Thymus (tissue), 14 donors: ENCODE measurements around the gene NPPB. TPM values are rescaled to one million over a fixed set of nuclear protein-coding genes. Genes with fewer than 3 reads are reported as not detected.
"Not testable (repeated sequence)": the region's sequence is repeated elsewhere in the genome, so short reads cannot be mapped to it uniquely, and the experiment has no call there.

ENCODE experiments used
- DNase-seq, 9 donors: peaks; one replicate each; pipeline ENCODE4 v3.0.0-alpha.2; 2013; ENCODE audit warnings: low spot score in 9 of 9, low read depth in 6 of 9, missing footprints in 1 of 9
- H3K27ac ChIP-seq, 2 donors: one replicate each; pipeline ENCODE4 v1.5.1; 2013; ENCODE audit warnings: control low read depth in 1 of 2, low read depth in 1 of 2, low read length in 1 of 2, mild to moderate bottlenecking in 1 of 2, moderate library complexity in 1 of 2
- H3K27me3 ChIP-seq, 2 donors: one replicate each; pipeline ENCODE4 v1.5.1; 2013; ENCODE audit warnings: low read length in 1 of 2; ENCODE audit not compliant: control insufficient read depth in 2 of 2, insufficient read depth in 1 of 2
- H3K36me3 ChIP-seq, 2 donors: one replicate each; pipeline ENCODE4 v1.5.1; 2013; ENCODE audit warnings: low read length in 1 of 2, mild to moderate bottlenecking in 1 of 2, moderate library complexity in 1 of 2; ENCODE audit not compliant: control insufficient read depth in 2 of 2, insufficient read depth in 2 of 2
- H3K4me1 ChIP-seq, 2 donors: one replicate each; pipeline ENCODE4 v1.5.1; 2013; ENCODE audit warnings: low read length in 2 of 2; ENCODE audit not compliant: control insufficient read depth in 2 of 2, insufficient read depth in 2 of 2
- H3K4me3 ChIP-seq, 2 donors: one replicate each; pipeline ENCODE4 v1.5.1; 2013; ENCODE audit warnings: low read length in 2 of 2, control low read depth in 1 of 2, mild to moderate bottlenecking in 1 of 2
- H3K9me3 ChIP-seq, 2 donors: one replicate each; pipeline ENCODE4 v1.5.1; 2013; ENCODE audit warnings: low read length in 1 of 2, mild to moderate bottlenecking in 1 of 2; ENCODE audit not compliant: control insufficient read depth in 2 of 2, insufficient read depth in 1 of 2
- WGBS: extraction: QIAGEN DNeasy Blood & Tissue Kit; methylation state at CpG from one replicate; pipeline ENCODE4 v1.1.7; 2013; 5-methylcytosine and 5-hydroxymethylcytosine counted together
- long read RNA-seq, 10 donors: transcript quantifications; one replicate each; lab custom pipeline, GENCODE V29; 2026
- polyA plus RNA-seq: library from polyadenylated mRNA; stranded (reverse); fragments of 200-250 nt; gene quantifications from one replicate; pipeline ENCODE4 v1.2.3, GENCODE V29; 2013
- total RNA-seq: library from RNA; stranded (reverse); fragments of 120-200 nt; gene quantifications from one replicate; pipeline ENCODE4 v1.2.4, GENCODE V29; 2013
- donor health status: healthy.

NPPB gene
- 0.47 TPM for total RNA-seq
- polyA plus RNA-seq = 1.7 TPM
- long read RNA-seq, donor 1 = 0 reads
- long read RNA-seq, donor 2 = 0 reads
- long read RNA-seq, donor 3 = 0 reads
- long read RNA-seq, donor 4 = 0 reads
- long read RNA-seq, donor 5 = 0 reads
- long read RNA-seq, donor 6 = 0 reads
- long read RNA-seq, donor 7, partial matches to known transcripts = 0 of 1 reads
- long read RNA-seq, donor 7, other reads (novel, unspliced or antisense) = 0 of 1 reads
- long read RNA-seq, donor 8 = 0 reads
- long read RNA-seq, donor 9 = 0 reads
- long read RNA-seq, donor 10 = 0 reads

DNA sequence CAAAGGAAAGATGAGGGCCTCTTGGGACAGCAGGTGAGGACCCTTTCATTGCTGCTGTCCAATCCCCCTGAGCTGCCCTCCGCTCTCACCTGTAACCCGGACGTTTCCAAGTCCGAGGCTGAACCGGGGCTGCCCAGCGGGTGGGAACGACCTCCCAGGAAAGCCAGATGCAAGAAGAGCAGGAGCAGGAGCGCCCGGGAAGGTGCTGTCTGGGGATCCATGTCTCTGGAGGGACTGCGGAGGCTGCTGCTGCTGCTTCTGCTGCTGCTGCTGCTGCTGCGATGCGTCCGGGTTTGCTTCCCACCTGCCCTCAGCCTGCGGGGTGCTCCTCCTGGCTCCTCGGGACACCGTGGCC is at the start of gene NPPB:
Gene NPPB (minus strand): TSS at position 333 of the 355 bp plus-strand sequence. CDS start 112 bp downstream, at position 221.
- no peaks in the 10 kb centered on the region for H3K9me3 ChIP-seq
- peaks cover 12 to 36% of the 10 kb centered on the region in 2 donors for H3K27me3 ChIP-seq
- no peaks in the 10 kb centered on the region for H3K4me1 ChIP-seq
- no peaks in the 10 kb centered on the region for H3K36me3 ChIP-seq
- DNase-seq = no peak
- H3K4me3 ChIP-seq = no peak within 1 kb of the TSS
- 35% methylated on average over 16 of the region's 16 CpGs for WGBS
- H3K27ac ChIP-seq = no peak within 1 kb of the TSS

GRCh38 chr1:11908095-11908675 is 49.4 kb upstream of the NPPB start:
- H3K4me3 ChIP-seq = peak overlapping the region; percentile 65 to 75
- H3K4me1 ChIP-seq = peaks cover 2 to 29% of the 10 kb centered on the region in 2 donors
- WGBS = under 1% methylated on average over 24 of the region's 24 CpGs
- H3K27ac ChIP-seq = peak overlapping the region; percentile 96 to 100
- DNase-seq = peak in 7 of 9 donors; percentile 61 to 94 (median 78)
- no peaks in the 10 kb centered on the region for H3K36me3 ChIP-seq
- H3K27me3 ChIP-seq = peaks cover 0 to 22% of the 10 kb centered on the region in 2 donors
- H3K9me3 ChIP-seq = no peaks in the 10 kb centered on the region

GRCh38 chr1:11907275-11908094 is 48.7 kb upstream of the NPPB start:
- Histone ChIP-seq H3K9me3 (no peaks in the 10 kb centered on the region), H3K4me1 (peaks cover 2 to 29% of the 10 kb centered on the region in 2 donors), H3K36me3 (no peaks in the 10 kb centered on the region), H3K4me3 (peak overlapping the region; percentile 65 to 75), H3K27me3 (peaks cover under 1 to 26% of the 10 kb centered on the region in 2 donors), H3K27ac (peak overlapping the region; percentile 96 to 100)
- WGBS = 21% methylated on average over 19 of the region's 19 CpGs
- DNase-seq = peak; percentile 83 to 98 (median 95)

GRCh38 chr1:11906870-11907269 is 48.1 kb upstream of the NPPB start:
- Histone ChIP-seq H3K27me3 (peaks cover 3 to 29% of the 10 kb centered on the region in 2 donors), H3K36me3 (no peaks in the 10 kb centered on the region), H3K9me3 (no peaks in the 10 kb centered on the region), H3K4me3 (no peak overlapping the region), H3K27ac (no peak overlapping the region), H3K4me1 (peaks cover 2 to 29% of the 10 kb centered on the region in 2 donors)
- WGBS = 84% methylated on average over 10 of the region's 10 CpGs
- no peak for DNase-seq

DNA sequence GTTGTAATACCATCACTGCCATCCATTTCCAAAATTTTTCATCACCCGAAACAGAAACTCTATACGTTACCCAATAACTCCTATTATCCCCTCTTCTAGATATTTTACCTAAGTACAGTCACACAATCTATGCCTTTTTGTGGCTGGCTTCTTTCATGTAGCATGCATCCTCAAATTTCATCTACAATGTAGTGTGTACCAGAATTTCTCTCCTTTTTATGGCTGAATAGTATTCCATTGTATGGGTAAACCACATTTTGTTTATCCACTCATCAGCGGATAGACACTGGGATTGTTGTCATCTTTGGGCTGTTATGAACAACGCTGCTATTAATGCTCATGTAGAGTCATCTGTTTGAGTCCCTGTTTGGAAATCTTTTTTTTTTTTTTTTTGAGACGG is 46.2 kb upstream of the NPPB start:
- DNase-seq = no peak
- no peaks in the 10 kb centered on the region for H3K36me3 ChIP-seq
- H3K27ac ChIP-seq = no peak overlapping the region
- no peaks in the 10 kb centered on the region for H3K9me3 ChIP-seq
- H3K27me3 ChIP-seq = peaks cover 5 to 39% of the 10 kb centered on the region in 2 donors
- H3K4me3 ChIP-seq = no peak overlapping the region
- peaks cover 2 to 29% of the 10 kb centered on the region in 2 donors for H3K4me1 ChIP-seq
- over 99% methylated on average over 5 of the region's 5 CpGs for WGBS

GRCh38 chr1:11904156-11904555 is 45.4 kb upstream of the NPPB start:
- DNase-seq, H3K9me3 ChIP-seq, H3K4me3 ChIP-seq, H3K36me3 ChIP-seq, H3K27ac ChIP-seq: not testable (repeated sequence)
- 98% methylated on average over 5 of the region's 5 CpGs for WGBS
- peaks cover 0 to 25% of the 10 kb centered on the region in 2 donors for H3K4me1 ChIP-seq
- H3K27me3 ChIP-seq = peaks cover 5 to 46% of the 10 kb centered on the region in 2 donors

GRCh38 chr1:11903210-11903609 is 44.5 kb upstream of the NPPB start:
- 98% methylated on average over 1 of the region's 1 CpG for WGBS
- Histone ChIP-seq H3K27ac (no peak overlapping the region), H3K4me3 (no peak overlapping the region), H3K9me3 (no peaks in the 10 kb centered on the region), H3K36me3 (no peaks in the 10 kb centered on the region), H3K4me1 (peaks cover 0 to 16% of the 10 kb centered on the region in 2 donors), H3K27me3 (peaks cover 13 to 55% of the 10 kb centered on the region in 2 donors)
- no peak for DNase-seq

GRCh38 chr1:11901446-11901845 is 42.7 kb upstream of the NPPB start:
- H3K4me3 ChIP-seq, H3K9me3 ChIP-seq, H3K27ac ChIP-seq, H3K36me3 ChIP-seq, DNase-seq: not testable (repeated sequence)
- H3K4me1 ChIP-seq = peaks cover 0 to 11% of the 10 kb centered on the region in 2 donors
- 85% methylated on average over 9 of the region's 9 CpGs for WGBS
- H3K27me3 ChIP-seq = peaks cover 19 to 61% of the 10 kb centered on the region in 2 donors
